ENCODE results near the gene CCDC148.
A peak's percentile ranks its signal among the peaks of the same experiment; 100 is the strongest.

CCDC148 gene

DNA sequence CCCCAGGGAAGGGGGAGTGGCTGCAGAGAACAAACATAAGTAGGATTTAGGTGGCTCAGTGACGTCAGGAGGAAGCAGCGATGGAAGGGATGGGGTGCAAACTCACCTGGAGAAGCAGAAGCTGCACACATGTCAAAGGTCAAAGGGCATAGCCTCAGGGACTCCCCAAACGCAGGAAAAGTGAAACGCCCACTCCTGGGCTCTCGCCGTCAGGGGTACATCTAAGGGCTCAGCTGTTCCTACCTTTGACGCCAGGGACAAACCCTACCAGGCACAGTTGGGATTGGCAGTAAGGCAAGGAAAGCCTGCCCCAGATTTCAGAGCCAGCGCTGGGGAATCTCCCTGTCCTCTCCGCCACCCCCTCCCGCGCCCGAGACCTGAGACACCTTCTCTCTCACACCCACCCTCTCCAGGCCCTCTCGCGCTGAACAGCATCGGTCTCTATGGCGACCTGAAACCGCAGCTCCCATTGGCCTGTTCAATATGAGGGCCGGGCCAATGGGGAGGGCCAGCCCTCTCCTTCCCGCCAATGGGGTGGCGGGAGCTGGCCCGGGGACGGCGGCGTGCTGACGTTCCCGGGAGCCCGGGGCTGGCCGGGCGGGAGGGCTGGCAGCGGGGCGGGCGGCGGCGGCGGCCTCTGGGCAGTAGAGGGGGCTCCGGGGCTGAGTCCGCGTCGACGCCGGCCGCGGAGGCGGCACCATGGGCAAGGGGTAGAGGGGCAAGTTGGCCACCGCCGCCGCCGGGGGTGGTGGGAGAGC, at the start of gene CCDC148, which contains the start of gene PKP4:
Gene CCDC148 (minus strand): TSS at position 445 of the 758 bp plus-strand sequence. CDS start 314 bp downstream, at position 131.
Gene PKP4 (plus strand): TSS at position 644 of the 758 bp plus-strand sequence. CDS start 76,233 bp downstream, outside the sequence.
- peak; percentile 87 for DNase-seq (ENCODE audit: low spot score)

DNA sequence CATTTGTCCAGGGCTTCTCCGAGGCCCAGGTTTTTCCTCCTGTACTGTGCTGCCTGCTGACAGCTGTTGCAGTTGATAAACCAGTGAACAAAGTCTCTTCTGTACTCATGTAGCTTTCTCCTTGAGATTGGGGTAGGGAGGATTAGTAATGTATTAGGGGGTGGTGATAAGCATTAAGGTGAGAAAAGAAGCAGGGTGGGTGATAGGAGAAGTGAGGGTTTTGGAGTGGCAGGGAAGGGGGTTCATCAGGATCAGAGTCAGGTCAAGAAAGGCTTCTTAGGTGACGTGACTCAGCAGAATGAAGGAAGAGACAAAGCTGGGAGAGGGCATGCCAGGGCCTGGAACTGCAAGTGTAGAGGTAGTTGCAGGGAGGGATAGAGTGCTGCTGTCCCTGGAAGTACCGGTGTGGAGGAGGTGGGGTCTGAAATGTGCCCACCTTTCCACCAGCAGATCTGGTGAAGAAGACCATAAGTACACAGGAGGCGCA, 48.9 kb upstream of the CCDC148 start:
- DNase-seq (ENCODE audit: low spot score): no peak

- no peak for DNase-seq (ENCODE audit: low spot score)
Measured at GRCh38 chr2:158504088-158504487, 47.5 kb upstream of the CCDC148 start.

GRCh38 chr2:158502974-158503373, 46.4 kb upstream of the CCDC148 start:
- DNase-seq (ENCODE audit: low spot score): no peak

- DNase-seq (ENCODE audit: low spot score): no peak
Measured at GRCh38 chr2:158501301-158501700, 44.7 kb upstream of the CCDC148 start.

DNA sequence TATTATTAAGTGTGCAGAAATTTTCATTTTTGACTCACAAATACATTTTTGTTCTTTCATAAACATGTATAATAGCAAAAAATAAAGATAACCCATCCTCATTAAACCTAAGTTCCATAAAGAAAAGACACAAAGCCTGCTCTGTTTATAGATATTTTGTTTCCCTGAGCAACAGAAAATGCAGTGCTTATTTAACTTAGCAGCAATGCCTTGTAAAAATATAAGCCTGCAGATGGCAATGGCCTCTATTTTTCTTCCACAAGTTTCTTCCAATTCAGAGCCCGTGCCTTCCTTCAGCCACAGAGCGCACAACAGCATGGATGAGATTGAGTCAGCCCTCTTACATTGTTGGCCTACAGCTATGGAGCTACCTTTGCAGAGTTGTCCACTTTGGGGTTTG, 43.8 kb upstream of the CCDC148 start:
- DNase-seq (ENCODE audit: low spot score): no peak

DNA sequence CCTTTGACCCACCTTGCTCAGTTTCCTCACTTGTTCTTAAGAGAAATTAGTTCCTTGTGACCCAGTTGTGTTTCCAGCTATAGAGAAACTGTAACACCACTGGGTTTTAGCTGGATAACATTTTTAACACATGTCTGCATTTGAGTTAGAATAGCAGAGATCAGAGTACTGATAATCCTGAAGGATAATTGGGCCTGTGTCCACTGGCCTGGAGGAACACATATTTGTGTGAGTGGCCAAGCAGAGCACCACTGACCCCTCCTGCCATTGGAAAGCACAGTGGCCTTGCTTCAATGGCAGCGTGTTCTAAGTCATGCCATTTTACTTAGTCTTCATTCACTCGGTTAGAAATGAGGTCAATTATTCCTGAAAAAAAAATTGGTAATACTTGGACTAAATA, 42.8 kb upstream of the CCDC148 start:
- DNase-seq (ENCODE audit: low spot score): no peak

DNA sequence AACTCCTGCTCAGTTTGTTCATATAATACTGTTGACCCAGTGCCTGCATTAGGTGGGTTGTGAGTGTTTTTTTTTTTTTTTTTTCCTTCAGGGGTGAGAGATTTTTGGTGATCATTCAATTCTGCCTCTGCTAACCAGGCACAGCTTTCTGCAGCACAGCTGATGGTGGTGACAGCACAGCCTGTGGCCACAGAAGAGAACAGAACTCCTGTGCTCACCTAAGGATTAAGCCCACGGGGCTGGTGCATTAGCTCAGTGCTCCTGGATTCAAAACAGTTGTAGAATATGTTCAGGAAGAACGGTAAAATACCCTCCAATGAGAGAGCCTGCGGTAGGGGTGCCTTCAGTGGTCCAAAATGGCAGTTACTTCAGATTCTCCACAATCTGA, 42.2 kb upstream of the CCDC148 start:
- no peak for DNase-seq (ENCODE audit: low spot score)

- no peak for DNase-seq (ENCODE audit: low spot score)
Measured at GRCh38 chr2:158498043-158498748, 41.6 kb upstream of the CCDC148 start.

DNA sequence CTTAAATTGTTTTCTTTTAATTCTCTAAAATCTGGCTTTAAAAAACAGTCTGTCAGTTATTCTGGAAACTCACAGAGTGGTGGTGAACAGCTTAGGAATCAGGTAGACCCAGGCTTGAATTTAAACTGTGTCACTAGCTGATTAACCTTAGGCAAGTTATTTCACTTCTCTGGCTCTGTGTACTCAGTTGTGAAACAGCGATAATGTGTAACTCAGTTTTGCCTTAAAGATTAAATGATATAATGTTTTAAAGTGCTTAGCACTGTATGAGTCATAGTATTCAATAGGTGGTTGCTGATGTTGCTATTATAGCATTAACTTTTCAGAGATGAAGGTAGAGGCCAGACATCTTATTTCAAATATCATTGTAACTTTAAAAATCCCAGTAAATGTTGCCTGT, 40.9 kb upstream of the CCDC148 start:
- DNase-seq (ENCODE audit: low spot score): no peak

DNA sequence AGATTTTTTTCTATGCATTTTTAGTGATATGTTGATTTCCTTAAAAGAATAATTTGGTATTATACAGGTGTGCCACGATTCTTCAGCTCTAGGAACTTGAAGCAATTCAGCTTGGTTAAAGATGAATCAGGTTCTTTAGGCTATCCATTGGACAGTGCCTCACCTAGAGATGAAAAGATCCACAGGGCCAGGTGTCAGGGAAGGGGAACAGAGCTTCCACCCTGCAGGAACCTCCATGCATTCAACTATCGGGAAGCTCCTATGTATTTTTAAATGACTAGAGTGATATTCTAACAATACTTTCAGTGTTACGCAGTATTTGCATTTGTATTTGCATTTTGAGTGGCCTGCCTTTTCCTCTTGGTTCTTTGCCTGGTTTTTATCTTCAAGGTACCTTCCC, 40.4 kb upstream of the CCDC148 start:
- DNase-seq (ENCODE audit: low spot score): no peak

DNA sequence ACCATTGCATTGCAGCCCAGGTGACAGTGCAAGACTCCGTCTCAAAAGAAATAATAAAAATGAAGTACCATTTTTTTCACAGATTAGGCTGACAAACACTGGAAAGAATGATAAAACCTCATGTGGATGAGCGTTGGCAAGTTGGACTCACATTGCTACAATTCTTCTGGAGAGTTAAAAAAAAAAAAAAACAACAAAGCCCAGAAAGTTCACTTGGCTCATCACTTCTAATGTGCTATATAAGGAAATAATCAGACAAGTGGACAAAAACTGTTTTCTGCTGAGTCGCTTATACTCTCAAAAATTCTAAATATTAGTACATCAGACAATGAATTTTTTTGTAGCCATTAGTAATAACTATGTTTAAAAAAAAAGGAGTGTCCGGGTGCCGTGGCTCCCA, 38.6 kb upstream of the CCDC148 start:
- DNase-seq (ENCODE audit: low spot score): no peak

GRCh38 chr2:158493458-158493857, 36.9 kb upstream of the CCDC148 start:
- DNase-seq (ENCODE audit: low spot score): no peak

DNA sequence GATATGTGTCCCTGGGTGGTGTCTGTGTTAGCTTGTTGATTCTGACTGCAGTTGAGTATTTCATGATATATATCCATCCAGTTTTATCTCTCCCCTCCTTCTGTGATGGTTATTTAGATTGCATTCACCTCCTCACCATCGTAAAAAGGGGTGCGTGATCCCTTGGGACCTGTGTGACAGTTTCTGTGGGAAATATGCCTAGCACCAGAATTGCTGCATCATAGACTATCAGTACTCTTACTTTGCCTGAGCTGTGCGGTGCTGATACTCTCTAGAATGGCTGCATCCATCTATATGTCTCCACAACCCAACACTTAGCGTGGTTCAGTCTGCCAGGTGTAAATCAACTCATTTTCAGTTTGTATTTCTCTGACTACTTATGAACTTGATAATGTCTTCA, 34.5 kb upstream of the CCDC148 start:
- no peak for DNase-seq (ENCODE audit: low spot score)

DNA sequence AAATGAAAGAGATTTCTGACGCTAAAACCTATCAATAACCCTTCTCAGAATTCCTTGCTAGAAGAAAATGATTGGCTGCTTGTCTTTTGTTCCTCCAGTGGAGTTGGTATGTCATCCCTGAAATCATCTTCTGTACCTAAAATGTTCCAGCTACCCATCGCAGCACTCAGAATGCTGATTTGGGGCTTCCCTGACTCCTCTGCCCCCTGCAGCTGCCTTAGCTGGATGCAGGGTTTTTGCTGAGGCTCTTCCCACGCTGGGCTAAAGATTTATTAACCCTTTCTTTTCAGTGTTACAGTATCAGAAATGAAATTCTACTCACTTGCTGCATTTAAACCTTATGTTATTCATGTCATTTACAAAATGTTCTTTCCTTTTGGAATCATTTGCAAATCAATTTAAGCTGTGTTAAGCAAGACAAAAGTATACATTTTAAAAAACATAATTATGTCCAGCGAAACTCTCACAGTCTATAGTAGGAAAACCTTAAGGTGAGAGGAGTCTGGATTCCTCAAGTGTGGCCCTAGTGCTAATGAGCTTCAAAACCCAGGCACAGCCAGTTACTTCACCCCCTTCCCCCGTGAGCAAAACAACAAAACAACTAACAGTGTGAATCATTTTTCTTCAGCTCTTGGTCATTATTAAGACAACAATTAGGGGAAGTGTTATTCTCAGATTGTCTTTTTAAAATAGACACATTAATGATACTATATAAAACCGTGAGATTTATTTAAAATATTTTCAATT, 33.0 kb upstream of the CCDC148 start:
- no peak for DNase-seq (ENCODE audit: low spot score)

DNA sequence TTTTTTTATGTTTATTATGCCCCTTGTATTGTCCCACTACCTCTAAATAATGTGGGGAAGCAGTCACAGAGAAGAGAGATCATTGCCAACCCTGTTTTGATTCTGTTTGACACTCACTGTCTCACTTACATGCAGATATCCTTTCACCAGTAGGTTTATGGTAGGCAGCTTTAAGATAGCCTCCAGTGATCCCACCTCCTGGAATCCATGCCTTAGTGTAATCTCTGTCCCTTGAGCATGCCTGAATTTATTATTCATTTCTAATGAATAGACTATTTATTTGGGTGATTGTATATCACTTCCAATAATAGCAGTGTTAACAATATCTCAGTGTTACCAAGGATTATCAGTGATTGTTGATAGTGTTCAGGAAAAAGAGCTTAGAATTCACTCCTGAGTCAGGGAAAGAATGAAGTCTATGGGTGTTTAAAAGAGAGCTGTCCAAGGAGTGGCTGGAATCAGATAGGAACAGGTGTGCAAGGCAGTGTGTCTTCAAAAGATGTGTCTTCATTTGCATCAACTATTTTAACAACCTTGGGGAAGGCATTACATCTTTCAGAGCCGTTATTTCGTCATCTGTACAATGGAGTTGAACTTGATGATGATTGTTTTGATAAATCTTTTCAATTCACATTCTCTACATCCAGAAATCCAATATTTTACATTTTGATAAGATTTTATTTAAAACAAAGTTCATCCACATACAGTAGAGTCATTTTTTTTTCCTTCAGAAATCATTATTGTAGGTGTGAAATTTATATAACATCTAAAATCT, 32.1 kb upstream of the CCDC148 start:
- no peak for DNase-seq (ENCODE audit: low spot score)

GRCh38 chr2:158487419-158487818, 30.9 kb upstream of the CCDC148 start:
- DNase-seq (ENCODE audit: low spot score): no peak

DNA sequence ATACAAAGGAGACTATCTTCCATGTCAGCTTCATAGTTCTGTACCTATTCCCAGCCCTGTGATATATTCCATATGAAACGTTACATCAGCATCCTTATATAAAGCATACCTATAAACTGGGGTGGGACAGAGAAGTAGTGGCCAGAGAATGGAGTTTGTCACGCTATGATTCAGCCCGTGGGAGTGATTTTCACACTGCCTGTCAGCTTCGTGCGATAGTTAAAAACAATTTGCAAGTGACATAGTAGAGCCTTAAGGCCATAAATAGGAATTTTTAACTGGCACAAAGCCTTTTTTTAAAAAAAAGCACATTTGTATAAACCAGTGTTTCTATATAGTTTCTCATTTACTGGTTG, 30.4 kb upstream of the CCDC148 start:
- no peak for DNase-seq (ENCODE audit: low spot score)

DNA sequence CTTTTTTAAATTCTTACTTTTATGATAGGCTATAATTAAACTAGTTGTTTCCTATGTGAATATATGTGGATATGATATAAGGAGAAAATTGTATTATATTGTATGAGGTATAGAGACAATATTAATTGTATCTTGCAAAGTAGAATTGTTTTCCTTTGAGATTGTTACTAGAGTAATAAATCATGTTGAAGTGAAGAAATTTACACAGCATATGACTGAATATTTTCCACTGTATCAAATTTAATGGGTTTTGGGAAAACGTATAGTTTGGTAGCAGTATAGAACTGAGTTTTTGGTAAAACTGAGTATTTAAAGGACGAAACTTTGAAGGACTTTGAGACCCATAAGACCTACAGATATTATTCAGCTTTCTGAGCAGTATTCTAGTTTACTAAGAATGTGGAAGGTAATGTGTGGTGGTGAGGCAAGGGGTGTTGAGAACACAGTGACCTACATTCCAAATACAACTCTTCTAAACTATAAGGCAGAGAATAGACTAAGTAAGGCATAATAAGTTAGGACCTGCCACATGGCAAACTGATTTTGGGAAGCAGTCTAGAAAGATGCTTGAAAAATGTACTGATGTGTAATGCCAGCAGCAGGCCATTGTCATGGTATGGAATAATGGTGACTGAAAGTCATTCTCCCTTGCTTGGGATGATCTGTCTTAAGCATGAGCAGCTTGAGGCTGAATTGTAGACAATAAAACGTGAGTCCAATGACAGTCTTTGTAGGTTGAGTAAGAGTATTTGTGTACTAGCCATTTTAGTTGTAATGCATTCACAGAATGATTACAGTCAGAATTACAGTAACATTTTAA, 29.8 kb upstream of the CCDC148 start:
- DNase-seq (ENCODE audit: low spot score): no peak

- no peak for DNase-seq (ENCODE audit: low spot score)
Measured at GRCh38 chr2:158484892-158485556, 28.5 kb upstream of the CCDC148 start.

DNA sequence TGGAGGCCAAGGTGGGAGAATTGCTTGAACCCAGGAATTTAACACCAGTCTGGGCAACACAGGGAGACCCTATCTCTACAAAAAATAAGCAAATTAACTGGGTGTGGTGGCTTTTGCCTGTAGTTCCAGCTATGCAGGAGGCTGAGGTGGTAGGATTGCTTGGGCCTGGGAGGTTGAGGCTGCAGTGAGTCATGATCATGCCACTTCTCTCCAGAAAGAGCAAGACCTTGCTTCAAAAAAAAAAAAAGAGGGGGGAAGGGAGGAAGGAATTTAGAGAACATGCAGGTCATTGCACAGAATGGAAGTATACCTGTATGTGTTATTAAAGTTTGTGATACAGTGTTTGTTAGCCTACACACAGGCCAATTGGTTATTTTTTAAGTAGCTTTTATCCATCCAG, 26.0 kb upstream of the CCDC148 start:
- no peak for DNase-seq (ENCODE audit: low spot score)
